GM21576 (cell line): ENCODE measurements around the gene RGMA.

Source experiments
- ATAC-seq: cut with Tn5 transposase; IDR thresholded peaks from one replicate; pipeline ENCODE4 v1.9.1; 2021; ENCODE audit warnings: mild to moderate bottlenecking, moderate library complexity; ENCODE audit not compliant: unreplicated experiment

The RGMA gene, protein sequence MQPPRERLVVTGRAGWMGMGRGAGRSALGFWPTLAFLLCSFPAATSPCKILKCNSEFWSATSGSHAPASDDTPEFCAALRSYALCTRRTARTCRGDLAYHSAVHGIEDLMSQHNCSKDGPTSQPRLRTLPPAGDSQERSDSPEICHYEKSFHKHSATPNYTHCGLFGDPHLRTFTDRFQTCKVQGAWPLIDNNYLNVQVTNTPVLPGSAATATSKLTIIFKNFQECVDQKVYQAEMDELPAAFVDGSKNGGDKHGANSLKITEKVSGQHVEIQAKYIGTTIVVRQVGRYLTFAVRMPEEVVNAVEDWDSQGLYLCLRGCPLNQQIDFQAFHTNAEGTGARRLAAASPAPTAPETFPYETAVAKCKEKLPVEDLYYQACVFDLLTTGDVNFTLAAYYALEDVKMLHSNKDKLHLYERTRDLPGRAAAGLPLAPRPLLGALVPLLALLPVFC

DNA sequence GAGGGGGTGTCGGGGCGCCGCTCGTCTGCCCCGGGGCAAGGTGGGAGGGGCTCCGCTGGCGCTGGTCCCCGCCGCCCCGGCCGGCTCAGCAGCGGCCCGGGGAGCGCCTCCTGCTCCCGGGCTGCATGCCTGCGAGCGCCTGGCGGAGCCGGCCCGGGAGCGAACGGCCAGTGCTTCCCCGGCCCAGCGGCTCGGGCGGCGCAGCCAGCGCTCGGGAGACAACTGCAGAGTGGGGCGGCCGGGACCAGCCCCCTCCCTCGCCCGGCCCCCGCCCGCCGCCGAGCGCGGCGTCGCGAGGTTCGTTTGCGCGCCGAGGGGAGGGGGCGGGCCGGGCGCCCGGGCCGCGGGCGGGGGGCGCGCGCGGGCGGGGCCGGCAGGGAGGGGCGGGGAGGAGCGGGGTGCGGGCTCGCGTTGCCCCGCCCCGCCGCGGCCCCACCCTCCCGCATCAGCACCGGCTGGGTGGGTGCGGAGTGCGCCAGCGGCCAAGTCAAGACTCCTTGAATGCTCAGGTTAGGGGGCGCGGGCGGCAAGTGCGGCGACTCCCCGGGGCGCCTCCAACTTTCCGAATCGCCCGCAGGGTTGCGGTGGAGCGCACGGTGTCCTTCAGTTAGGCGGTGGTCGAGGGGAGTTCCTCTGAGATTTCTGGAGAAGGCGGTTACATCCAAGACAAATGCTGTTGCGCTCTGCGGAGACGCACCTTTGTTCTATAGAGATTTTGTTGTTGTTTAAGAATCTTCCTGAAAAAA lies at the start of gene RGMA:
RGMA (minus strand) TSS at position 231 of the 746 bp plus-strand sequence. CDS start 279 bp downstream, outside the sequence.
- ATAC-seq: no peak

DNA sequence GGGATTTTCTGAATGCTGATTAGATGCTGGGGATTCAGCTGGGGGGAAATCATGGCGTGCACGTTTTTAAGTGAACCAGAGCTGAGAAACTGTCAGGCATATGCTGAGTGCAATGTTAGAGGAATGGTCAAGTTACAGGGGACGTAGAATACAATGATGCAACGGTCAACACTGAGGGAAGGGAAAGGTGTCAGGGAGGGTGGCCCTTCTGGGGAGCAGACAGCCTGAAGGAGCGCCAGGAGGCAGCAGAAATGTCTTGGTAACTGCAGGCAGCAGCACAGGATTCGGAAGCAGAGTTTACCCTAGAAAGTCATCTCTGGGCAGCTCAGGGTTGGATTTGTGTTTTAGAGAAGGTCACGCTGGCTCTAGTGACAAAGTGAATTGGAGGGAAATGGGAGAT lies 47.6 kb upstream of the RGMA start:
- ATAC-seq: no peak

DNA sequence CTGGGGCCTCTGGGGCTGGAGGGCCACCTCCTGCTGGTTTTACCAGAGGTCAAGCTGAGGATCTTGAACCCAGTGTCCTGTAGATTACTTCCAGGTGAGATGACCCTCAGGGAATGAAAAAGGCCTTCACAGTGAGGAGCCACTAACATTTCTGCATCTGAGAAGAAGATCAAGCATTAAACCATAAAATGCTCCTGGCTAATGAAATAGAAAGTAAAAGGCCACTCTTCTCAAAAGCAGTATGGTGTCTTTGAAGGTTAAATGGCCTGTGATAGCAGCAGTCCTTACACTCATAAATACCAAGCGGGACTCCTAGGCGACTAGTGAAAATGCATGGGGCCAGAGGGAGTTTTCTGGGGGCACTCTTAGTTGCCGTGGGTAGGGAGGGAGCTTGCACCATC lies 47.0 kb upstream of the RGMA start:
- ATAC-seq: no peak

DNA sequence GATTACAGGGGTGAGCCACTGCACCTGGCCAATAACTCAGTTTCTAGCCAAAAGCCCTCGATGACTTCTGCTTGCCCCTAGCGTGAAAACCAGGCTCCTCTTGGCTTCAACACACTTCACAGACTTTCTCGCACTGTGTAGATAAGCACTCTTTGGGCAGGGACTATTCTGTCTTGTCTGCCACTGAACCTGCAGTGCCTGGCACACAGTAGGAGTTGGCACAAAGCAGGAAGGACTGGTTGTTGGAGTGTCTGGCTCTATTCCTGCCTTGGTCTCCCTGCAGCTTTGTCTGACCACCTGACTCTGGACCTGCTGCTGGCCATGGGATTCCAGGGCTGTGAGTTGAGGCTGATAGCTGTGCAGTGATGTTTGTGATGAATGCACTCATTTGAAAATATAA lies 46.4 kb upstream of the RGMA start:
- no peak for ATAC-seq

DNA sequence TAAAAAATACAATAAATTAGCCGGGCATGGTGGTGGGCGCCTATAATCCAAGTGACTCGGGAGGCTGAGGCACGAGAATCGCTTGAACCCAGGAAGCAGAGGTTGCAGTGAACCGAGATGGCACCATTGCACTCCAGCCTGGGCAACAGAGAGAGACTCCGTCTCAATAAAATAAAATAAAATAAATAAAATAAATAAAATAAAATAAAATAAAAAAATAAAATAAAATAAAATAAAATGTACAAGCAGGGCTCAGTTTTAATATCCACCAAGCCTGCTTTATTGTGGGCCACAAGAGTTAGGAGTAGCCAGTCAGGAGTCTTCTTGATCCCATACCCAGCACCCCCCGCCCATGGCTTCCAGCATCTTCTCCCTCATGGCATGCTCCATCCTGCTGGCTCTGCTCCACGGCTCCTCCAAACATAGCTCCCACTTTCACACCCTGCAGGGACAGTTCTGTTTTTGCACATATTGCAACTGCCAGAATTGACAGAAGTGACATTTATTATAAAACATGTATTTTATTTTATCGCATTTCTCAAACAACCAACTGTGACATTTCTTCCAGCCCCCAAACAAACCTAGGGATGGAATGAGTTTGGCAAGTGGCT lies 42.6 kb upstream of the RGMA start:
- ATAC-seq: no peak

DNA sequence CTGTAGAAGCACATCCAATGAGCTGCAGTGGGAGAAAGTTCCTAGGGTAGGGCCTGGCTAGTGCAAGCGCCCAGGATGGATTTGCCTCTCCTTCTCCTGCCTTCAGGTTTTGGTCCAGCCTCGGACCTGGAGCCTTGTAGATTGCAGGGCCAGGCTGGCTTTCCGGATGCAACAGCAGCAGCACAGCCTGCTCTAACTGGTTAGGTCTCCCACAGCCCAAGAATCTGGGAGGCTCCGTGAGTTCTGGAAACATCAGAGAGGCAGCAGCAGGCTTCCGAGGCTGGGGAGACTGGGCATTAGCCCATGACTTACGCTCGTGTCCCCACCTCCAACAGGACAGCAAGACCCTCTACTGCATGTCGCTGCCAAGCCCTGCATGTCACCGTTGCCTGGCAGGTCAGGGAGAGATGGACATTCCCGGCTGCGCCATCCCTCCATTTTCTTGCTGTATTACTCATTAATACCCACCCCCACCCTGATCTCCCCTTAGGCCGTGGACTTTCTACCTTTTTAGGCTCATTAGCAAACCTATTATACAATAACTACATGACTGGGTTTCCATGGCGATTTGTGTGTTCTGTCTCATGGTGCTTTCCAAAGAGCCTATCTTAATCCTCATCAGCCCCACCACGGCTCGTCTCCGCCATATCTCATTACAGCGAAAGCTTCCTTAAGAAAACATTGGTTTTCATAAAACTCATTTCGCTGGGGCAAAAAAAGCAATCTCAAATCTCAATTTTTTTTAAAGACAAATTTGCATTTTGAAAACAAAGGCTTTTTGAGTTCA lies 40.9 kb upstream of the RGMA start:
- no peak for ATAC-seq

DNA sequence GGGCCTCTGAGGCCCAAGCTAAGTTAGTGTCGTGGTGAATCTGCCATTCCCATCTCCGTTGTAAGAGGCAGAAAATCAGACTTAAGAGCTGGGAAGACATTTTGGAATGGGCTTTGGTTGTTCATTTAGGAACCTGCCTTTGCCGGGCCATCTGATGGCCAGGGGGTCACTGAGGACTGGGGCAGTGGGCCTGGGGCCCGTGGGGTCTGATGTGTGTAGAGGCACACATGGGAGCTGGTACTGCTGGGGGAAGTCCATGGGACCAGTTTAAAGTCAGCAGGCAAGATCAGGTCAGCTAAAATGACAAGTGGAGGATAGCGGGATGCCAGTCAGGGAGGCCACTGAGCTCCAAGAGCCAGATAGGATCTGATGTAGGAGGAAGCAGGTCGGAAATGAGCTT lies 38.3 kb upstream of the RGMA start:
- no peak for ATAC-seq

DNA sequence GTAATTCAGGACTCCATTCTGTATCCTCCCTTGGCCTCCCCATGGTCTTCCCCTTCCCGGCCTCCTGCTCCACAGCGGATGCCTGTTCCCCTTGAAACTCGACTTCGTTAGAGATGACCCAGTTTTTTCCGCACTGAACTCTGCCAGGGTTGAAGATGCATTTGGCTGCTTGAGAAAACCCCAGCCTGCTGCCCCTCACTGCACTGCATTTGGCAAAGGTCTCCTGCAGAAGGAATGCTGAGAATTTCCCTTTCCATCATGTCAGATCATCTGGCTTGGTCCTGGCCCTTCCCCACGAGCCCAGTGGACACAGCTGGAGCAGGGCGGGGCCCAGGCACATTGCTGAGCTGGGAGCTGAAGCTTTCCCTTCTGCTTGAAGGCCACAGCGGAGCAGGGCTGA lies 37.6 kb upstream of the RGMA start:
- no peak for ATAC-seq

DNA sequence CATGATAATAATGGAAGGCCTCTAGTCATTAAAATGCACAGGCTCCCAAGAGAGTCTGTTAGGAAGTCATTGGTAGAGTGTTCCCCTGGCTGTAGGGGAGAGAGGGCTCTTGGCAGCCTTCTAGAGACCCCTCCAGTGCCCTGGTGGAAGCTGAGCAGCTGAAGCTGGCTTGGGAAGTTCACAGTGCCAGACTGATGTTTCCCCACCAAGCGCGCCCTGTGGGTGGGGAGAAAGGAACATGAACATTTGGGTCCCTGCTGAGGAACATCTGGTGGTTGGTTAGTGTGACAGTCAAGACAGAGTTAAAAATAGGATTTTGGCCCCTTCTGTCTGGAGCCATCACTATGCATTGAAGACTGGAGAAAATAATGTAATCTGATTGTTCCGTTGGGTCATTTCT lies 37.1 kb upstream of the RGMA start:
- ATAC-seq: no peak

DNA sequence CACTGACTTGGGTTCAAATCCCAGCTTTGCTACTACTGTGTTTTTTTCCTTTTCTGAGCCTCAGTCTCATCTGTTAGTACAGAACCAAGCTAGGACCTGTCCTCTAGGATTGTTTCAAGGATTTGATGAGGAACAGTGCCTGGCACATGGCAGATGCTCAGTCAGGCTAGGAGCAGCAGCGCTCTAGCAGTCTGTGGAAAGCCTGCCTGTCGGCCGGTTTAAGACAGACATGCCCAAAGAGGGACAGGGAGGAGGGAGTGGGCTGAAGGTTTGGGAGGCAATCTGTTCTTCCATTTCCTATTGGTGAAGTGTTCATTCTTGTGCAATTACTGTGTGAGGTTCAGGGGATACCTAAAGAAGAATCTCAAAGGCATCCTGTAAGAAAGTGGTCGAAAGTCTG lies 35.1 kb upstream of the RGMA start:
- no peak for ATAC-seq

DNA sequence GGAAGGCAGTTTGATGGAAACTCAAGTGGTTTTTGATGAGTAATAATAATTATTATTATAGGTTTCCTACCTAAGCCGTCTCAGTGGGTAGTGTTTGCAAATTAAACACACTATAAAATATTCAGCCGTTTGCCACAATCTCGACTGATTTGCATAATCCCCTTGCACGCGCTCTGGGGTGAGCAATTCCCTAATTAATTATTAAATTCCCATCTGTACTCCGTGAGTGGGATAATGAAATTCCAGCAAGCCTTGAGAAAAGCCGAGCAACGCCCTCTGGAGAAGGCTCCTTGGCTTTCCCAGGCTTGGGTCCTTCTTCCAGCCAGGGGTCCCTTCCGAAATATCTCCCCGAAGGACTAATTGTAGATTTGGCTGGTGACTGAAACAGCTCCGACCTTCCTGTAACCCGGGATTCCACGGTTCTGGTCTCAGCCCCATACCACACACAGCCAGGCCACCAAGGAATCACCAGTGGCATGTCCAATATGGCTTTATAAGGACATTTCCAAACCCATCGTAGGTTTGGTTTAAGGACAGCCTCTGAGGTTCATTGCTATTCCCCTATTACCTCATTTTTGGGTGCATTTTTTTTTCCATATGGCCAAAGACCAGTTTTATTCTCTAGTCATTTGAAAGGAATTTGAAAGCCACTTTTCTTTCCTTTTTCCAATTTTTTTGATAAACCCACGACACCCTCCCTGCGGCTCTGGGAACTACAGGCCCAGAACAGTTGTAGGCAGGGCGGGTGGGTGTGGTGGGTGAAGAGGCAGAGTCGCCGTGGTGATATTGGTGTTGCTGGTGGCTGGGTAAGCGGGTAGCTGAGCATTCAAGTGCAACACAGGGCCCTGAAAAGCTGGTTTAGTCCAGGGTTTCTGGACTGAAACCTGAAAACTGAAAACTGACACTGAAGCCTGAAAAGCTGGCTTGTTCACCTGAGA lies 33.2 kb upstream of the RGMA start:
- no peak for ATAC-seq

DNA sequence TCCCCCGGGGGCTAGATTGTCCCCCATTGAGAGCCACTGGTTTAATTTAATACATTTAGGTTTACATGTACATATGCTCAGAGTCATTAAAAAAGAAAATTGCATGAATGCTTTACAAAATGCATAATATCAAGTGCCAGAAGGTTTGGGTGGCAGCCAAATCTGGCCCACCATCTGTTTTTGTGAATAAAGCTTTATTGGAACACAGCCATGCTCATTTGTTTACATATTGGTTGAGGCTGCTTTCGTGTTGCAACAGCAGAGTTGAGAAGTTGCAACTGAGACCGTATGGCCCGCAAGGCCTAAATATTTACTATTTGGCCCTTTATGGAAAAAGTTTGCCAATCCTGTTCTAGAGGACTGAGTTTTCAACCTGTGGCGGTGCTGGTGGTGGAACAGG lies 32.1 kb upstream of the RGMA start:
- ATAC-seq: no peak

DNA sequence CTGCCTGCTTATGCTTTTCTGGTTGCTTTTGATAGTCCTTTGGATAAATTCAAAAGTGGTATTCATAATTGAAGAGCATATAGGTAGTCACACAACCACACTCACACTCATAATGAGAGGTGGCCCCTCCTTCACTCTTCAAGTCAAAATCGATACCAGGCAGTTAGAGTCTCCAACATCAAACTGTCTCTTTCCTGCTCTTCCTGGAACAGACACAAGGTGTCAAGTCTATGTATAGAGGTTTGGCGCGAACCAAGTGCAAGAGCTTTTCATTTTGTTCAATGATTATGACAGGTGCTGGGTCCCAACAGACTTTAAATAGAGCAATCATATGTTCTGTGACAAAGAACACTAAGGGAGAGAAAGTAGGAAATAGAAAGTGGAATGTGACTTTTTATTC lies 29.9 kb upstream of the RGMA start:
- ATAC-seq: no peak

DNA sequence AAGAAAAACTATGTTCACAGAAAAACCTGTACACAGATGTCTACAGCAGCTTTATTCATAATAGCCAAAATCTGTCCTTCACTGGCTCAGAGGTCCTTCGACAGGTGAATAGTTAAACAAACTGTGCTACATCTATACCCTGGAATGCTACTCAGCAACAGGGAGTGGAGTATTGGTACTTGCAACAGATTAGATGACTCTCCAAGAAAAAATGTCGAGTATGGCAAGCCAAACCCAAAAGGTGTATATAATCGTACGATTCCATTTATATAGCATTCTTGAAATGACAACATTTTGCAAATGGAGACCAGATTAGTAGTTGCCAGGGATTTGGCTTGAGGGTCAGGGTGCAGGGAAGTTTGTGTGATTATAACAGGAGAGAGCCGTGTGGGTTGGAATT lies 22.4 kb upstream of the RGMA start:
- no peak for ATAC-seq

DNA sequence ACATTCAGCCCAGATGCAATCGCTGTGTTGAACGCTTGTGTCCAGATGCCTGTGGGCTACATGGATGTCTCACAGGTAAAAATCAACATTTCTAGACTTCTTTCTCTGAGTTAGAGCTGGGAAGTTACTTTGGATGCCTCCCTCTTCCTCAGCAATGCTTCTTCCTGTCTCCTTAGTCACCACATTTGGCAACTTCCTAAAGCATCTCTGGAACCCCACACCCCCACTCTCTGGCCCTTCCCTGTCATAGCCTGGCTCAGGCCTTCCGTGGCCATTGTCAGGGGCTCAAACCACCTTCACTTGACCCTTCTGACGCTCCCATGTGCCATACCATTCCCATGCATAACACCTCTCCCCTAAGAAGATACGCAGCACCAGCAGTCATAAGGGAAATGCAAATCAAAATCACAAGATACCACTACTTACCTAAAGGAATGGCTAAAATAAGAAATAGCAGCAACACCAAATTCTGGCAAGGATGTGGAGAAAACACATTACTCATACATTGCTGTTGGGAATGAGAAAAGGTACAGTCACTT lies 21.6 kb upstream of the RGMA start:
- no peak for ATAC-seq

DNA sequence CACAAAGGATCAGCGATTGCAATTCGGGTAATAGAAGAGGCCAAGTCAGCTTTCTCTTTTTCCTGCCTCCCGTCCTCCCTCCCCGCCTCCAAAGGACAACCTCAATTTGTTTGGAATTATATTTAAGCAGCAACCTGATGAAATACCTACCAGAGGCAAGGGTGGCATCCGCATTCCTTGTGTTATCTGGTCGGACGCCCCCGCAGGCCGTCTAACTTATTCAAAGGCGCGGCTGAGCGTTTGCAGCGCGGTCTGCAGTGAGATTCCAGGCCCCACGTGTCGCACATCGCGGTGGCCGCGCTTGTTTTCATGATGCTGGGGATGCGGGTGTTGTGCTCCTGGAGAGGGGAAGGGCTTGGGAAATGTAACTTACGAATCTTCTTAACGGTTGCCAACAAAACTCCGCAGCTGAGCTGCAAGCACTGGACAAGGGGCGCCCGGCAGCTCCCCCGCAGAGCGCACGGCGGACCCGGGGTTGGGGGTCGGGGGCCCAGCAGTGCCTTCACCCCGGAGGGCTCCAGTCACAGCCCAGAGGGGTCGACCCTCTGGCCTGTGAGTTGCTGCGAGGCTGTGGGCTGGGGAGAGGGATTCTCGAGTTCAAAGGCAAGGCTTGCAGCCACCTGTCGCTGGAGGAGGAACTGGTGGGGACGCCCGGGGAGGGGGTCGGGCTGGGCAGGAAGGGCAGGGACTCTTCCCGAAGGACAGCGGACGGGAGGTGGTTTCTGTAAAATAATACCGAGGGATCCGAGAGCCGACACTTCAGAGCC lies 20.5 kb upstream of the RGMA start:
- ATAC-seq: no peak

DNA sequence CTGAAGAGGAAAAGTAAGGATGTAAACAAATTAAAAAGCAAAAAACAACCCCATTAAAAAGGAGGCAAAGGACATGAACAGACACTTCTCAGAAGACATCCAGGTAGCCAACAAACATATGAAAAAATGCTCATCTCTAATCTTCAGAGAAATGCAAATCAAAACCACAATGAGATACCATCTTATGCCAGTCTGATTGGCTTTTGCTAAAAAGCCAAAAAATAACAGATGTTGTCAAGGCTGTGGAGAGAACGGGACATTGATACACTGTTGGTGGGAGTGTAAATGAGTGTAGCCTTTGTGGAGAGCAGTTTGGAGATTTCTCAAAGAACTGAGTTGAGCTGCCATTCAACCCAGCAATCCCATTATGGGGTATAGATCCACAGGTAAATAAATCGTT lies 18.6 kb upstream of the RGMA start:
- ATAC-seq: no peak

DNA sequence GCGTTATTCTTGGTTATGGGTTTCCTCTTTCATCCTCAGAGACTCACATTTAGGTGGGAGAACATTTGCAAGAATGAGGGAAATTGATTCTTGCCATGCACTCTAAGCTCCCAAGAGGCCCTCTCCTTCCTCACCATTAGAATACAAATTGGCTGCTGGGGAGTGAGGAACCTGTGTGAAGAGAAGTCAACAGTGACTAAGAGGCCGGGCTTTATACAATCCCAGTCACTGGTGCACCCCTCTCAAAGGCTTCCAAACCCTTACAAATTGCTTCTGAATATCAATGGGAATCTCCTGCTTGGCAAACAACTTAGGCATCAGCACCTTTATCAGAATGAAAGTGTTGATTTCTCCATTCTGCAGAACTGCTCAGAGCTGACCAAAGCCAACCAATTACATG lies 16.5 kb upstream of the RGMA start:
- ATAC-seq: no peak

DNA sequence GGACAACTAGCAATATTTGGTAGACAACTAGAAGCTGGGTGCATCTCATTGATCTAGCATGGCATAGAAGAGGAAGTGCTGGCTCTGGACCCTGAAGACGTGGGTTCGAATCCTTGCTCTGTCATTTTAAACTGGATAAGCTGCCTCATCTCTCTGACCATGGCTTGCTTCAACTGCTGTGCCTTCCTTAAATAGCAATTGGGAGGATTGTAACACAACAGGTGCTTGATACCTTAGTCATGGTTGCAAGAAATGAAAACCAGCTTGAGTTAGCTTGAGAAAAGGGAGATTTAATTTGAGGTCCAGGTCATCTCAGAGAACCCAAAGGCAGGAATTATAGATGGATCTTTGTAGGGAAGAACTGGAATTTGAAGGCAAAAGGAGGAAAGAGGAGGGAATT lies 14.8 kb upstream of the RGMA start:
- no peak for ATAC-seq
